Suprapubic skin (tissue), 4 donors: ENCODE data around the gene SH2D1A. TPM values are rescaled to one million over a fixed set of nuclear protein-coding genes. Genes with fewer than 3 reads are reported as not detected.

Experiments used
- DNase-seq, 2 donors: peaks; one replicate each; pipeline ENCODE4 v3.0.0-alpha.2; 2019; ENCODE audit warnings: low spot score in 2 of 2
- H3K27ac ChIP-seq: fragments of 200-600 bp; sonication (generic); one replicate; pipeline ENCODE4 v1.5.1; 2019
- H3K27me3 ChIP-seq: fragments of 200-600 bp; sonication (generic); one replicate; pipeline ENCODE4 v1.5.1; 2019
- H3K36me3 ChIP-seq: fragments of 200-600 bp; sonication (generic); one replicate; pipeline ENCODE4 v1.5.1; 2019
- H3K4me1 ChIP-seq: fragments of 200-600 bp; sonication (generic); one replicate; pipeline ENCODE4 v1.5.1; 2019
- H3K4me3 ChIP-seq: fragments of 200-600 bp; sonication (generic); one replicate; pipeline ENCODE4 v1.5.1; 2019; ENCODE audit warnings: mild to moderate bottlenecking
- H3K9me3 ChIP-seq: fragments of 200-600 bp; sonication (generic); one replicate; pipeline ENCODE4 v1.5.1; 2019
- EP300 ChIP-seq: sonication (generic); formaldehyde crosslinking; IDR thresholded peaks from one replicate; pipeline ENCODE4 v1.6.1; 2017; ENCODE audit warnings: antibody characterized with exemption
- POLR2A ChIP-seq, 2 donors: fragments of 450-650 bp; IDR thresholded peaks; one replicate each; pipeline ENCODE4 v1.6.1; 2017; ENCODE audit warnings: antibody characterized with exemption in 2 of 2, mild to moderate bottlenecking in 2 of 2, moderate library complexity in 2 of 2
- POLR2AphosphoS5 ChIP-seq, 3 donors: sonication (generic); formaldehyde crosslinking; IDR thresholded peaks; one replicate each; pipeline ENCODE4 v1.6.1; 2017; ENCODE audit warnings: antibody characterized with exemption in 3 of 3
- WGBS: methylation state at CpG from one replicate; pipeline ENCODE4 v1.1.5; 2018; 5-methylcytosine and 5-hydroxymethylcytosine counted together
- total RNA-seq, 4 donors: library from RNA; depleted of rRNA; stranded (reverse); fragments of >200 nt; gene quantifications; one replicate each; pipeline ENCODE4 v1.1.0, GENCODE V29; 2016
- TF ChIP-seq, protein P1 (sequence below), 2 donors: fragments of 200-600 bp in 1 of 2; fragments of 450-650 bp in 1 of 2; sonication (generic) in 1 of 2; IDR thresholded peaks; one replicate each; pipeline ENCODE4 v1.5.1; 2016 to 2019; ENCODE audit warnings: antibody characterized with exemption in 2 of 2, mild to moderate bottlenecking in 1 of 2, moderate library complexity in 1 of 2

Gene SH2D1A
- total RNA-seq, 4 donors from 2014 or later = 0.89 TPM; not detected in 3

DNA sequence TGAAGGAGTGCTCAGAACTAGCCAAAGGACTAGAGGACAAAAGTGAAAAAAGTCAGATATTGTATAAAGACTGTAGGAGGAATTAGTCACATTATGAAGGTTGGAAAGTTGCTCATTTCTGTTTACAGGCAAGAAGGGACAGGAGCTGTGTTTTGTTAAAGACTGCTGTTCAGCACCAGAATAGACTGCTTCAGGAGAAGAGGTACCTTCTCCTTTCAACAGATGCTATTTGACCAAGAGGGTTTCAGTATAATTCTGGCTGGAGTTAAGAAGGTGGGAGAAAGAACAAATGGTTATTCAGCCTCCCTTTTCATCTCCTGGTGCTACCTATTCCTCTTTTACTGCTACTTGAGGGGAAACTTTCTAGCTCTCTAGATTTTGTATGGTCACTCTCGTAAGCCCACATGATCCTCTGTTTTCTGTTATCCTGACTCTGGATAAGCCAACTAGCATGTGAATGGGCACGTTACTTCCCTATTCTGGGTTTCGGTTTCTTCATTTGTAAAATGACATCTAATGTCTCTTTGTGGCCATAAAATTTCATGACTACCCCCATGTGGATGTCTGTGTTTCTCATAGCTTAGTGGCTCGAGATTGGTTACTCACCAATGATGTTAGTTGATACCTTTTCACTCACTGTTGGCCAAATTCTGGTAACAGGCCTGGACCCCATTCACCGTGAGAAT is 68.9 kb downstream of the SH2D1A start:
- Histone ChIP-seq H3K4me1 (no peaks in the 10 kb centered on the region), H3K4me3 (no peak overlapping the region)

DNA sequence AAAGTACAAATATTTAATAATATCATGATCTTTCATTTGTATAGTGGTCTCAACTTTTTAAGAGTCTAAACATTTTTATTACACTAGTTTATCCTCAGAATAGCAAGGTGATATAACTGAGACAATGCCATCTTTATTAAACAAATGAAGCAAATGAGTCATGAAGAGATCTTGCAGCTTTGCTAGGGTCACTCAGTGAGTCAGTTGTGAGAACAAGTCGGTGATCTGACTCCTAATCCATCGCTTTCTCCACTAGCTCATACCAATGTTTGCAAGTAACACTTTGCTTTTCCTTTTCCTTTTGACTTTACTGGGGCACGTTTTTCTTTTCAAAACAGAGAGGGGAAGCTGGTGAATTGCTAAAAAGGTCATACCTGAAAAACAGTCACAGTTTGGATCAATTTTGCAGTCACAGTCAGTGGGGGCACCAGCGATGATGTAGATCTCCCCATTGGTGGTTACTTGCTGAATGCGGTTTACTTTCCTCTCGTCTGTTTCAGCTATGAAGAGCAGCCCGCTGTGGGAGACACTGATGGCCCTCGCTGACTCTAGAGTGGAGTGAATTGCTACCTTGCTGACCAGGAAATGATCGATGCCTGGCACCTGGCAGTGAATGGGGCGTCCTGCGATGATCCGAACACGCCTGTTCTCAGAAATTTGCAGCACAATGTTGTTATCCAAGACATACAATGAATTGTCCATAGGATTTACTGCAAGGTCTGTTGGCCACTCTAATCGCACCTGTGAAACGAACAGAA is 75.7 kb downstream of the SH2D1A start:
- TF ChIP-seq EP300 = no peak
- no peak for TF ChIP-seq POLR2A (IDR thresholded peaks at IDR 0.05)
- TF ChIP-seq POLR2AphosphoS5 (IDR thresholded peaks at IDR 0.05) = no peak
- TF ChIP-seq, protein P1, sequence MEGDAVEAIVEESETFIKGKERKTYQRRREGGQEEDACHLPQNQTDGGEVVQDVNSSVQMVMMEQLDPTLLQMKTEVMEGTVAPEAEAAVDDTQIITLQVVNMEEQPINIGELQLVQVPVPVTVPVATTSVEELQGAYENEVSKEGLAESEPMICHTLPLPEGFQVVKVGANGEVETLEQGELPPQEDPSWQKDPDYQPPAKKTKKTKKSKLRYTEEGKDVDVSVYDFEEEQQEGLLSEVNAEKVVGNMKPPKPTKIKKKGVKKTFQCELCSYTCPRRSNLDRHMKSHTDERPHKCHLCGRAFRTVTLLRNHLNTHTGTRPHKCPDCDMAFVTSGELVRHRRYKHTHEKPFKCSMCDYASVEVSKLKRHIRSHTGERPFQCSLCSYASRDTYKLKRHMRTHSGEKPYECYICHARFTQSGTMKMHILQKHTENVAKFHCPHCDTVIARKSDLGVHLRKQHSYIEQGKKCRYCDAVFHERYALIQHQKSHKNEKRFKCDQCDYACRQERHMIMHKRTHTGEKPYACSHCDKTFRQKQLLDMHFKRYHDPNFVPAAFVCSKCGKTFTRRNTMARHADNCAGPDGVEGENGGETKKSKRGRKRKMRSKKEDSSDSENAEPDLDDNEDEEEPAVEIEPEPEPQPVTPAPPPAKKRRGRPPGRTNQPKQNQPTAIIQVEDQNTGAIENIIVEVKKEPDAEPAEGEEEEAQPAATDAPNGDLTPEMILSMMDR (IDR thresholded peaks at IDR 0.05) = no peak

More for the DNA sequence above, 68.9 kb downstream of the SH2D1A start:
- TF ChIP-seq, protein P1 (IDR thresholded peaks at IDR 0.05) = no peak
- TF ChIP-seq EP300 (no peak), POLR2A (IDR thresholded peaks at IDR 0.05) (no peak), POLR2AphosphoS5 (IDR thresholded peaks at IDR 0.05) (no peak)
- DNase-seq = no peak
- WGBS = 77% methylated on average over 5 of the region's 5 CpGs
- Histone ChIP-seq H3K9me3 (no peaks in the 10 kb centered on the region), H3K27me3 (no peaks in the 10 kb centered on the region), H3K27ac (no peak overlapping the region), H3K36me3 (no peaks in the 10 kb centered on the region)

More for the DNA sequence above, 75.7 kb downstream of the SH2D1A start:
- Histone ChIP-seq H3K27ac (no peak overlapping the region), H3K36me3 (no peaks in the 10 kb centered on the region), H3K9me3 (no peaks in the 10 kb centered on the region), H3K4me1 (no peaks in the 10 kb centered on the region), H3K4me3 (no peak overlapping the region), H3K27me3 (no peaks in the 10 kb centered on the region)
- DNase-seq = no peak
- 85% methylated on average over 15 of the region's 15 CpGs for WGBS

Other genes starting within 250 kb of the SH2D1A start
- gene TEX13D, start 13.9 kb upstream of the SH2D1A start, total RNA-seq = not detected